NCI-H1417 (cell line): ENCODE measurements around the gene DHRS1.

Experiments used
- DNase-seq, 3 experiments: peaks; one replicate each; lab custom pipeline; 2025; lab: John Stamatoyannopoulos, UW

DHRS1 gene

GRCh38 chr14:24309538-24310264 lies 10.1 kb upstream of the DHRS1 start, which contains the start of gene LTB4R2:
TSS of gene LTB4R2 (plus strand) at chr14:24310140. CDS start at chr14:24310665, 525 bp downstream.
- DNase-seq, result peak in 1 of 3 experiments; percentile 42

GRCh38 chr14:24308342-24309124 lies 9.0 kb upstream of the DHRS1 start:
- no peak for DNase-seq

- peak; percentile 46 to 68 (median 48) for DNase-seq
These were observed 8.2 kb upstream of the DHRS1 start, which contains the start of gene CIDEB for GRCh38 chr14:24307575-24308341. TSS of gene CIDEB (minus strand) at chr14:24307977. CDS start at chr14:24307858, 119 bp downstream.

GRCh38 chr14:24307156-24307574 lies 7.6 kb upstream of the DHRS1 start:
- DNase-seq, result no peak

DNA sequence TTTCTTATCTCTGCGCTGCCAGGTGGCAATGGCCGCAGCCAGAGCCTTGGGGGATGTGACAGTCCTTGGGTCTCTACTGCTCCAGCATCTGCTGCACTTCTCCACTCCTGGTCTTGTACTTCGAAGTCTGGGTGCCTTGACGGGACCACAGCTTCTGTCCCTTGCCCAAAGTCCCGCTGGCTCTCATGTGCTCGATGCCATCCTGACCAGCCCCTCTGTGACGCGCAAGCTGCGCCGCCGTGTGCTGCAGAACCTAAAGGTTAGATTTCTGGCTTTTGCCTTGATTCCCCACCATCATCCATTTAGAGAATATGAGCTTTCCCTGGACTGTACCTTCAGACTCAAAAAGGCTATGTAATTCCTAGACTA lies 4.4 kb upstream of the DHRS1 start:
- DNase-seq, result no peak

DNA sequence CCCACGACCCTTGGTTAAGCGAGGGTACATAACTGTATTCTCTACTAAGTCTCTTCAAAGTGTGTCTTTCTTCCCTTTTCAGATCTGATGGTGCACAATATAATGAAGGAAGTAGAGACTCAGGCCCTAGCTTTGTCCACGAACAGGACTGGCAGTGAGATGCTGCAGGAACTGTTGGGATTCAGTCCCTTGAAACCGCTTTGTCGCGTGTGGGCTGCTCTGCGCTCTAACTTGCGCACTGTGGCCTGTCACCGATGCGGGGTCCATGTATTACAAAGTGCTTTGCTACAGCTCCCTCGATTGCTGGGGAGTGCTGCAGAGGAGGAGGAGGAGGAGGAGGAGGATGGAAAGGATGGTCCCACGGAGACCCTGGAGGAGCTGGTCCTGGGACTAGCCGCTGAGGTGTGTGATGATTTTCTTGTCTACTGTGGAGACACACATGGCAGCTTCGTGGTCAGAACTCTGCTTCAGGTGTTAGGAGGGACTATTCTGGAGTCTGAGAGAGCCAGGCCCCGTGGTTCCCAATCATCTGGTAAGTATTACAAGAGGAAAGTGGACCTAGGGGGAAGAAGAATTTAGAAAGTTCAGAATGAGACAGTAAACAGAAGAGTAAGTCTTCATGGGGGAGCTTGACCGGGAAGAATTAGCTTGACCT lies 873 bp upstream of the DHRS1 start:
- DNase-seq, result no peak

DNA sequence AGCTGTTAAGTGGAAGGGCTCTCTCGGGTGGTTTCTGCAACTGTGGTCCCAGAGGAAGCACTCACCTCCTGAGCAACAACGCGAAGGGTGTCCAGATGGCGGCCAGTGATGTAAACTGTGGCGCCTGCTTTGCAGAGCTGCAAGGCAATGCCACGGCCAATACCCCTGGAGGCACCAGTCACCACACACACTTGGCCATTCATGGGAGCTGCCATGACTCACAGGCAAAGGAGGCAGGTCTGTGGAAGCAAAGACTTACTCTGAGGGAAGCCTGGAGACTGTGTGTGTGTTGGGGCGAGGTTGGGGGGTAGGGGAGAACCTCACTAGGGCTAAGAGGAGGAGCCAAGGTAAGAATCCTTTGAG lies 707 bp downstream of the DHRS1 start:
- peak in 1 of 3 experiments; percentile 45 for DNase-seq

- DNase-seq, result peak in 2 of 3 experiments; percentile 12 to 51
These were observed 2.2 kb downstream of the DHRS1 start for GRCh38 chr14:24297190-24297964.

DNA sequence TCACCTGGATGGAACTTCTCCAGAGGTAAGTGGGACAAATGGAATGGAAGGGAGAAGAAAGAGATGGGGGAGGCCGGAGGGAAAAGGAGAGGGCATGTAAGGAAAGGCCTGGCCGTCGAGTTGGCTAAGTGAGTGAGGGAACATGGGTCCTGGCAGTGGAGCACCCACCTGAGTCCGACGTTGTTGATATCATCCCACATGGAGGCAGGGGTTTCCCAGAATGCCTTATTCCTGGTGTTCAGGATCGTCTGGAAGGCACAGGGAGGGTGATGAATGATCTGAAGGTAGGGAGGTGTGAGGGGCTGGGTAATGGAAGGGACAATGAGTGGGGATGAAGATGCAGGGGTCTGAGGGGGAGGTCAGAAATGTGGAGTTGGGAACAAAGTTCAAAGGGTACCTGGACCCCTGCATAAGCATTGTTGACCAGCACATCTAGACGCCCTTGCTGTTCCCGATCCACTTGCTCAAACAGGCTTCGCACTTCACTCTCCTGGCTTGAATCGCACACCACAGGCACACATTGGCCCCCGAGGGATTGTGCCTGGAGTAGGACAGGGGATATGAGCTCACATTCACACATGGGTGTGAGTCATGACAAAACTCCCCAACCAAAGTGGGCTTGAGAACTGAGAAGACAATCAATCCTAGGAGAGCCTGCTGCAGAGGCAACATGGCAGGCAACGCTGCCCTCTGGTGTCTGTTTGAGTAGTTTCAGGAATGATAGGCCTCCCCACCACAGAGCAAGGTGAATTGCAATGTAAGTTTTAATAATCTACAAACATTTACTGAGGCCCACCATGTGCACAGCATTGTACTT lies 3.0 kb downstream of the DHRS1 start:
- DNase-seq, result peak; percentile 53 to 76 (median 54)

DNA sequence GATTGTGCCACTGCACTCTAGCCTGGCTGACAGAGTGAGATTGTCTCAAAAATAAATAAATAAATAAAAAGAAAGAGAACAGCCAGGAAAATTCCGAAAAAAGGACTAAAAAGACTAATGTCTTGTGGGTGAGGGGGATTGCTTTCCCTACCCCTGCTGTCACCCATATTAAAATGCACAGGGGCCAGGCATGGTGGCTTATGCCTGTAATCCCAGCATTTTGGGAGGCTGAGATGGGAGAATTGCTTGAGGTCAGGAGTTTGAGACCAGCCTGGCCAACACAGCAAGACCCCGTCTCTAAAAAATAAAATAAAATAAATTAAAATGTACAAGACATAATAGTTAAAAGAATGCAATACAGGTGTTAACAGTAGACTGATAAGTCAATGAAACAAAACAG lies 6.1 kb downstream of the DHRS1 start:
- DNase-seq, result no peak

- no peak for DNase-seq
These were observed 7.3 kb downstream of the DHRS1 start for GRCh38 chr14:24292118-24292807.

DNA sequence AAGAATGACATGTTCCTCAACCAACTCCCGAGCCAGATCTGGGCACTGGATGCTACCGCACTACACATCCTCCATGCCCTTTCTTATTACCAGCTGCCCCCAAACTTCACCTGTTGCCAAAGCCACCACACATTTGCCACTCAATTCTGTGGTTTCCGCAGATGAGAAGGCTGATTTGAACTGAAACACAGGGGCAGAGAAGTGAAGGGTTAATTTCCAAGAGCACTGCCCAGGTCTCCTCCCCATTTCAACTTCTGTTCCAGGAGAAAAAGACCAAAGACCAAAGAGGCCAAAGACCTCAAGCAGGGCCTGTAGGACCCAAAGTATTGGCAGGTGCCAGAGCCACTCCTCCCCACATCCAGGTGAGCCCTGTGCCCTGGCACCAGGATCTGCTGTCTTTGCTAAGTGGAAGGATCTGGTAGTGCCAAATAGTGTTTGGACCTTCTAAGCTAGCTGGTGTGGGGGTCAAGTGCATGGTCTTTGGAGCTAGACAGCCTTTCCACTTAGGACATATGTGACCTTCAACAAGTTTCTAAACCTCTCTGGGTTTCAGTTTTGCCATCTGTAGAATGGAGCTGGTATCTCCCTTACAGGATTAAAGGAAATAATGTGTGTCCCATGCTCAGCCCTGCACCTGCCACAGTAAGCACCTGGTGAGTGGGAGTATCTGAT lies 8.0 kb downstream of the DHRS1 start:
- no peak for DNase-seq

DNA sequence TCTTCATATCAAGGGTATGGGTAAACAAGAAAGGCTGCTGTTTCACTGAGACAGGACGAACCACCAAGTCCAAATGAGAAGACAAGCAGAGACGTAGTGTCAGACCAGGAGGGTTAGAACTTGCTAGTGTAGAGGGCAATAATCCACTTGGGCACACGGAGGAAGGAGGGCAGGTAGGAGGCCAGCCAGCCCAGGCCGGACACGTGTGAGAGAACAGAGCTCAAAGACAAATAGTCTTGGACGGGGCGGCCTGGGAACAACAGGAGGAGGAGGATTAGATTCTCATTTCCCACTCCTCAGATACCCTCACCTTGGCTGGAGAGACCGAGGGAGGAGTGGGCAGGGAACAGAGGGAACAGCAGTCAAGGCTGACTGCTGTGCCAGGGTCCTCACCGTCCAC lies 8.8 kb downstream of the DHRS1 start:
- no peak for DNase-seq

DNA sequence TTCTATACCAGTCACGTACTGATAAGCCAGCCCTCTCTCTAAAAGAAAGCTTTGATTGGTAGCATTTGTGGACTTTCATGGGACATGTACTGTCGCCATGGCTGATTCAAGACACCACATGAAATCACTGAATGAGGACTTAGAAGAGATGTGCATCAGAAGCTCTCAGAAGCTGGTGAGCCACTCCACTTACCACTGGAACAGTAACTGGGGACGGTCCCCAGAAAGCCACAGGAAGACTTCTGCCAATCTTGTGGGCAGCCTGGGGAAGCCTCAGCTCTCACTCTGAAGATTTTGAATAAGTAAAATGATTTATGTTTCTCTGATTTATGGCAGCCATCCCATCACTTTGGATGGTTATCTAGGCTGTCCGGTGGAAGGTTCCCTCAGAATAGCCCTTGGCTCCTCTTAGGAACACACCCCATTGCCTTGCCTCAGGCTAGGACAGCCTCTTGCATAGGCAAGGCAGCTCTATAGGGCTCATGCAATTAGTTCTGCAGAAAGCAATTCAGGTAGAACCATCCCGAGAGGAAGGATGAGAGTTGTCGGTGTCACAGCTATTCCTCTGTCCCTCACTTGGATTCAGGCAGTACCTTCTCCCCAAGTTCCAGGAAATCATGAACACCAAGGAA lies 9.8 kb downstream of the DHRS1 start:
- DNase-seq, result no peak

DNA sequence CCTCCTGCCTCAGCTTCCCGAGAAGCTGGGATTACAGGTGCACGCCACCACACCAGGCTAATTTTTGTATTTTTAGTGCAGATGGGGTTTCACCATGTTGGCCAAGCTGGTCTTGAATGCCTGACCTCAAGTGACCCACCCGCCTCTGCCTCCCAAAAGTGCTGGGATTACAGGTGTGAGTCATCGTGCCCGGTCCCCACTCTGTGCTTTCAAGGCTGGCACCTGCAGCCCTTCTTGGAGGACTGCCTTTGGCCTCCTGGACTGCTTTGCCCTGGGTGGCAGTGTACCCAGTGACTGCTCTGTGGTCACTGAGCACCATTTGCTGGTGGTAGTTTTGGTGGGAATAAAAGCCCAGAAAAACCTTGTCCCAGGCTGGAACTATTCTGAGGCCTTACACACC lies 12.6 kb downstream of the DHRS1 start:
- no peak for DNase-seq

DNA sequence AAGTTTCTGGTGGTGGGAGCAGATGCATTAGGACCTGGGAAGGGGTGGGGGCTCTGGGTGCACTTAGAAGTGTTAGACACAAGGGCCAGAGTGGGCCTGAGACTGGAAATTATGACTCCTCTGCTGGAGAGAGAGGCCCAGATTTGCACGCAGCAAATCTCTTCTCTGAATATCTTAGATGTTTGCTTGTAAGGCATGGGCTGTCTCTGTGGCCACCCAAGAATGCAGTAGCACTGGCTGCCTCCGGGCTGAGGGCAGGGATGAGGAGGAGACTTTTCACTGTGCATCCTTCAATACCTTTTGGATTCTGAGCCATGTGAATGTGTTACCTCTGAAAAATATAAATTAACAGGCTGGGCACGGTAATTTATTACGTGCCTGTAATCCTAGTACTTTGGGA lies 14.2 kb downstream of the DHRS1 start:
- no peak for DNase-seq

DNA sequence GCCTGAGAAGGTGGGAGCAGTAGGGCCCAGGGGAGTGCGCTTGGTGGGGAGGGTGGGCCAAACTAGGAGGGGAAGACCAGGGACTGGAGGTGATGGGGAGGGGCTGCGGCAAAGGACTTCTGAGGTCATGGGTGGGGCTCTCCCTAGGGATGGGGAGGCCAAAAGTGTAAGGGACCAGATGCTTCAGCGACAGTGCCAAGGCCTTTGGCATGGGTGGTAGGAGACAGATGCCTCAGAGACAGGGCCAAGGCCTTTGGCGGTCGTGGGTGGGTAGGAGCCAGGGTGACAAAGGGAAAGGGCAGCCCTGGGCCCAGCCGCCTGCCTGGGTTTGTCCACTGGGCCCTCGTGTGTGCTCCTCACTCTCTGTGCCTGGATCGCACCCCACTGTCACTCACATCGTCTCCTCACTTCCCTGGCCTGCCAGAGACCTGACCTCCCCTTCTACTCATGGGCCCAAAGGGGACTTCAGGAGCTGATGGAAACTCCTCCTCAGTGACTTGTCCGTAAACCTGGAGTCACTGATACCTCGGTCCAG lies 15.0 kb downstream of the DHRS1 start:
- no peak for DNase-seq

- DNase-seq, result no peak
These were observed 15.7 kb downstream of the DHRS1 start for GRCh38 chr14:24283796-24284460.
